ENCODE data around the gene CD247. TPM values are rescaled to one million over a fixed set of nuclear protein-coding genes. Genes with fewer than 3 reads are reported as not detected.
A peak's percentile ranks its signal among the peaks of the same experiment; 100 is the strongest.
"Not testable (repeated sequence)": the region's sequence is repeated elsewhere in the genome, so short reads cannot be mapped to it uniquely, and the experiment has no call there.

Gene CD247
- total RNA-seq, 1 donor: not detected

GRCh38 chr1:167555971-167556714, 37.8 kb upstream of the CD247 start:
- Histone ChIP-seq H3K27me3 (ENCODE audit: insufficient read depth, low read length) (peaks cover 3% of the 10 kb centered on the region), H3K79me2 (ENCODE audit: insufficient read depth, low read length) (no peaks in the 10 kb centered on the region), H3K27ac (ENCODE audit: low read depth, low read length) (no peak overlapping the region), H3K4me1 (ENCODE audit: insufficient read depth, low read length) (peaks cover 9% of the 10 kb centered on the region), H3K9me3 (ENCODE audit: low read depth, low read length) (no peaks in the 10 kb centered on the region), H4K20me1 (ENCODE audit: insufficient read depth, low read length) (no peaks in the 10 kb centered on the region), H3K4me2 (ENCODE audit: insufficient read depth, low read length) (no peak overlapping the region), H2AFZ (ENCODE audit: low read length) (no peak overlapping the region), H3K4me3 (ENCODE audit: insufficient read depth, low read length) (no peak overlapping the region), H3K36me3 (ENCODE audit: insufficient read depth, low read length) (no peaks in the 10 kb centered on the region)
- TF ChIP-seq CTCF (IDR thresholded peaks at IDR 0.05; ENCODE audit: extremely low read depth, low read depth, low read length): peak; percentile 88
- peak; percentile 87 for DNase-seq (ENCODE audit: insufficient read length, low spot score, missing footprints)

- not testable (repeated sequence) for H3K4me1 ChIP-seq (ENCODE audit: insufficient read depth, low read length); H3K79me2 ChIP-seq (ENCODE audit: insufficient read depth, low read length); H4K20me1 ChIP-seq (ENCODE audit: insufficient read depth, low read length); H2AFZ ChIP-seq (ENCODE audit: low read length); H3K4me3 ChIP-seq (ENCODE audit: insufficient read depth, low read length); H3K27ac ChIP-seq (ENCODE audit: low read depth, low read length); DNase-seq (ENCODE audit: insufficient read length, low spot score, missing footprints); H3K4me2 ChIP-seq (ENCODE audit: insufficient read depth, low read length); H3K9me3 ChIP-seq (ENCODE audit: low read depth, low read length); H3K36me3 ChIP-seq (ENCODE audit: insufficient read depth, low read length); H3K27me3 ChIP-seq (ENCODE audit: insufficient read depth, low read length)
These were observed 36.7 kb upstream of the CD247 start for GRCh38 chr1:167555072-167555471.

- Histone ChIP-seq H3K4me2 (ENCODE audit: insufficient read depth, low read length) (peak overlapping the region; percentile 99), H3K9me3 (ENCODE audit: low read depth, low read length) (no peaks in the 10 kb centered on the region), H3K27ac (ENCODE audit: low read depth, low read length) (no peak overlapping the region), H3K27me3 (ENCODE audit: insufficient read depth, low read length) (peaks cover 3% of the 10 kb centered on the region), H4K20me1 (ENCODE audit: insufficient read depth, low read length) (no peaks in the 10 kb centered on the region), H3K79me2 (ENCODE audit: insufficient read depth, low read length) (no peaks in the 10 kb centered on the region), H3K4me1 (ENCODE audit: insufficient read depth, low read length) (peaks cover 9% of the 10 kb centered on the region), H3K36me3 (ENCODE audit: insufficient read depth, low read length) (no peaks in the 10 kb centered on the region), H2AFZ (ENCODE audit: low read length) (peak overlapping the region; percentile 96), H3K4me3 (ENCODE audit: insufficient read depth, low read length) (peak overlapping the region; percentile 84)
- no peak for TF ChIP-seq CTCF (IDR thresholded peaks at IDR 0.05; ENCODE audit: extremely low read depth, low read depth, low read length)
- no peak for DNase-seq (ENCODE audit: insufficient read length, low spot score, missing footprints)
These were observed 35.9 kb upstream of the CD247 start for GRCh38 chr1:167554028-167554779.

GRCh38 chr1:167553136-167554027, 35.1 kb upstream of the CD247 start, which contains the start of gene CREG1:
TSS of gene CREG1 (minus strand) at chr1:167553762.
- Histone ChIP-seq H3K9me3 (ENCODE audit: low read depth, low read length) (no peaks in the 10 kb centered on the region), H3K4me2 (ENCODE audit: insufficient read depth, low read length) (peak within 1 kb of the TSS; percentile 99), H3K27ac (ENCODE audit: low read depth, low read length) (peak within 1 kb of the TSS; percentile 17), H3K79me2 (ENCODE audit: insufficient read depth, low read length) (no peaks in the 10 kb centered on the region), H3K4me3 (ENCODE audit: insufficient read depth, low read length) (peak within 1 kb of the TSS; percentile 84), H3K27me3 (ENCODE audit: insufficient read depth, low read length) (peaks cover 3% of the 10 kb centered on the region), H3K4me1 (ENCODE audit: insufficient read depth, low read length) (peaks cover 16% of the 10 kb centered on the region), H2AFZ (ENCODE audit: low read length) (peak within 1 kb of the TSS; percentile 96), H4K20me1 (ENCODE audit: insufficient read depth, low read length) (no peaks in the 10 kb centered on the region), H3K36me3 (ENCODE audit: insufficient read depth, low read length) (no peaks in the 10 kb centered on the region)
- peak; percentile 99 for DNase-seq (ENCODE audit: insufficient read length, low spot score, missing footprints)
- no peak for TF ChIP-seq CTCF (IDR thresholded peaks at IDR 0.05; ENCODE audit: extremely low read depth, low read depth, low read length)

All from osteoblast (primary cell).